HG02610 (cell line): ENCODE measurements around the gene MAST2.

Experiments used
- ATAC-seq: cut with Tn5 transposase; IDR thresholded peaks from one replicate; pipeline ENCODE4 v1.9.1; 2021; ENCODE audit warnings: mild to moderate bottlenecking, moderate library complexity; ENCODE audit not compliant: unreplicated experiment

MAST2 gene

DNA sequence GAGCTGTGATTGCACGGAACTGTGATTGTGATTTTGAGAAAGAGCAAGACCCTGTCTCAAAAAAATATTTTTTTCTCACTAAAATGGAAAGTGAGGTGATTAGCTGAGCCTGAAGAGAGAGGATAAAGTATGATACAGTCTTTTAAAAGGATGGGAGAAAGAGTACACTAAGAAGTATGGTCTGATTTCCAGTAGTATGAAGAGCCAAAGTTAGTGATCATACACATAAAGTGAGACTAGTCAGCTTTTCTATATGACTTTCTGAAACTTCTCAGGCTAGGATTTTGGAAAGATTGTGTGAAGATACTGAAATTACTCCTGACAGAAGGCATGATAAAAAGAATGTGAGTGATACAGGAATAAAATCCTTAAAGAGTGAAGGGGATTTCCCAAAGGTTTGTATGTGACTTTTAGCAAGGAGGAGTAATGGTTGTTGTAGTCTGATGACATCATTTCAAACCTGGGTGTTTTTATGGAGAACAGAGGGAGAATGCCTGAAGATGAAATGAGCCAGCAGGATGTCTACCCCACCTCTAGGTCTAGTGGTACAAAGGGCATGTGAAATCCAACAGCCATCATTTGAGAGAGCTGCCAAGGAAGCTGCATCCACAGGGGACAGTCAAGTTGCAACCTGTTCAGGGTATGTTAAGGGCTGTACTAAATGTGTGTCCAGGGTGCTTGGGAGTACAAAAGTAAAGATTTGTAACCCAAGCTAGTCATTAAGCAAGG, 171.3 kb downstream of the MAST2 start:
- no peak for ATAC-seq

DNA sequence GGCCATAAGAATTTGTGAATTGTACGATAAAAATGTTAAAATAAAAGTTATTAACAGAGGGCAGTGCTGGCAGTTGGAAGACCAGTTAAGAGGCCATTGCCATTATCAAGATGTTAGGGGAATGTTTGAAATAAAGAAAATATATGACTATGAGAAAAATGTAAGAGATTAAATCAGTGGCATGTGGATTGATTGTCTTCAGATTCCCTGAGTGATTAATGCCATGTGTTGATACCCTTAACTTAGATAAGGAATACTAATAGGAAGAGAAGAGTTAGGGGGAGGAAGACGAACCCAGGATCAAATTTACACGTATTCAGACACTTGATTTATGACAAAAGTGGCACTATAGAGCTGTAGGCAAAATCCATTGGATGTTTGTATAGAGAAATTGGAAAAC, 173.2 kb downstream of the MAST2 start:
- ATAC-seq, result no peak

DNA sequence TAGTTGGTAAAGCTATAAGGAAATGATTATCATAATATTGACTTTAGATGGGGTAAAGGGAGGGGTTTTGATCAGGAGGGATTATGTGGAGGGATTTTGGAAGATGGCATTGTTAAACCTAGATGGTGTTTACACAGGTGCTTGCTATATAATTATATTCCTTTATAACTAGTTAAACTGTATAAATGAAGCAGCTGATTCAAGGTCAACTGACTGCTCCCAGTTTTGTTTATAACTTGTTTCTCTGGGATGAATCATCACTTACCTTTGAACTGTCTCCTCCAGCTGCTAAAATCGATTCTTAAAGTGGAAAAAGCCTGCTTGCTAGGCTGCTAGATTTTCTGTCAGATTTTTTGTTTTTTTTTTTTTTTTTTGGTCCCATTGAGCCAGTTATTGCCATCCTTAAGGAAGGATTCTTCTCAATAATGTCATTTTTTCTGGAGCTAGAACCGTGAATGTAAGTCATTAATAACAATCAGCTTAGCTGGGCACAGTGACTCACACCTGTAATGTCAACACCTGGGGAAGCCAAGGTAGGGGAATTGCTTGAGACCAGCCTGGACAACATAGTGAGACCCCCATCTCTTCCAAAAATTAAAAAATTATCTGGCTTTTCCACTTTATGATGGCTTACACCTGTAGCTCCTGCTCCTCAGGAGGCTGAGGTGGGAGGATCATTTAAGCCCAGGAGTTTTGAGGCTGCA, 175.8 kb downstream of the MAST2 start:
- no peak for ATAC-seq

DNA sequence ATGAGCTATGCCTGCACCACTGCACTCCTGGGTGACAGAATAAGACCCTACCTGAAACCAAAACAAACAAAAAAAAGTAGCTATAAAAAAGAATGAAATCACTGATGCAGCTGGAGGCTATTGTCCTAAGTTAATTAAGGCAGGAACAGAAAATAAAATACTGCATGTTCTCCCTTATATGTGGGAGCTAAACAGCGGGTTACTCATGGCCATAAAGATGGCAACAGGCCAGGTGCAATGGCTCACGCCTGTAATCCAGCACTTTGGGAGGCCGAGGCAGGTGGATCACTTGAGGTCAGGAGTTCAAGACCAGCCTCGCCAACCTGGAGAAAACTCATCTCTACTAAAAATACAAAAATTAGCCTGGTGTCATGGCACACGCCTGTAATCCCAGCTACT, 176.4 kb downstream of the MAST2 start:
- ATAC-seq, result no peak

DNA sequence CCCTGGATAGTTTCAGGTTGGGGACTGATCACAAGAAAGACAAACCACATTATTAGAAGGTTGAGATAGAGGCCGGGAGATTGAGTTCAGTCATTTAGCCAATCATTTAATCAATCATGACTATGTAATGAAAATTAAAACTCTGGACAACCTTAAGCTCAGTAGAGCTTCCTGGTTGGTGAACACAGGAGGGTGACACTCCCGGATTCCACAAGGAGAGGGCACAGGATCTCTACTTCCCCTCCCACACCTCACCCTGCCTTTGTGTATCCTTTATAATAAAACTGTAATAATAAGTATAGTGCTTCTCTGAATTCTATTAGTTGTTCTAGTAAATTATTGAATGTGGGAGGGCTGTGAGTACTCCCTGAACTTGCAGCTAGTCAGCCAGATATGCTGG, 178.9 kb downstream of the MAST2 start:
- no peak for ATAC-seq

DNA sequence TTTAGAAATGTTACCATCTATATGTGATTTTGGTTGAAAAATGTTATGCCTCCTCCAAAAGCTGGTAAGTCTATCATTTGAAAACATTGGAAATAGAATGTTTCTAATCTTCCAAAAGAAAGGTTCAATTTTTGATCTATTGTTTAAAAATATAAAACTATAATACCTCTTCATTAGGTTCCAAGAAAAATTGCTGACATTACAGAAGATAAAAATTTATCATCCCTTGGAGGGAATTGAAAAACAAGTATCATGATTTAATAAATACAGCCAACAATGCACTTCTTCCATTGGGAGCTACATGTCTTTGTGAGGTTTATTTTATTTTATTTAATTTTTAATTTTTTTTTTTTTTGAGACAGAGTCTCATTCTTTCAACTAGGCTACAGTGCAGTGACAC, 180.6 kb downstream of the MAST2 start:
- no peak for ATAC-seq

DNA sequence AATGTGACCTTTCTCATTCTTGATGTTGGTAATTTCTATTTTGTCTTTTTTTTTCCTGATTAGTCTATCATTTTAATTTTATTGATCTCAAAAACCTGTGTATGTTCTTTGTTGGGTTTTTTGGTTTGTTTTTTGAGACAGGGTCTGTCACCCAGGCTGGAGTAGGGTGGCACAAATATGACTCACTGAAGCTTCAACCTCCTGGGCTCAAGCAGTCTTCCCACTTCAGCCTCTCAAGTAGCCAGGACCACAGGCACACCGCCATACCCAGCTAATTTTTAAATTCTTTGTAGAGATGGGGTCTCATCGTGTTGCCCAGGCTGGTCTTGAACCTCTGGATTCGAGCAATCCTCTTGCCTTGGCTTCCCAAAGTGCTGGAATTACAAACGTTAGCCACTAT, 183.8 kb downstream of the MAST2 start:
- ATAC-seq, result no peak

DNA sequence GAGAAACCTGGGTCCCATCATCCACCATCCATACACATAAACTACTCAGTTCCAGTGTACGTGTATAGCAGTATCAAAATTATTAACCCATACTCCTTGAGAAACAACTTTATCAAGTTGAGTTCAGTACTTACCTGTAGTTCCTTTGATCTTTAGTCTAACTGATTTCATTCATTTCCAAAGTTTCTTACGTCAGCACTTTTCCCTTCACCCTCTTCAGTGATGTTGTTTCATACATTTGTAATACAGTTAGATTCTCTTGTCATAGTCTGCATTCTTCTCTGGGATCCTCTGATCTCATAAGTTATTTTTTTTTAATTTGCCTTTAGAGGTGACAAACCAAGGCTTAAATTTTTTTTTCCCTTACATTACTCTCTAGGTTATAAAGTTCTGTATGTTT, 185.8 kb downstream of the MAST2 start:
- ATAC-seq, result no peak

DNA sequence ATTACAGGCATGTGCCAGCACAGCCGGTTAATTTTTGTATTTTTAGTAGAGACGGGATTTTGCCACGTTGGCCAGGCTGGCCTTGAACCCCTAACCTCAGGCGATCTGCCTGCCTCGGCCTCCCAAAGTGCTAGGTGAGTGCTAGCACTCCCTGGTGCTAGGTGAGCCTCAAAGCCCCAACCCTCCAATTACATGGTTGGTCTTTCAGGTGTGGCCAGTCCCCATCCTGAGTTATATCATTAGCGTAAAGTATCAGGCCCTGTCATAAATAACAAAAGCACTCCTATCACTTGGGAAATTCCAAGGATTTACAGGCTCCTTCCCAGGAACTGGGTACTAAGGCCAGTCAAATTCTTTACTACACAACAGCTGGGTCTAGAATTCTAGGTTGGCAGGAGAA, 191.0 kb downstream of the MAST2 start:
- ATAC-seq, result no peak

DNA sequence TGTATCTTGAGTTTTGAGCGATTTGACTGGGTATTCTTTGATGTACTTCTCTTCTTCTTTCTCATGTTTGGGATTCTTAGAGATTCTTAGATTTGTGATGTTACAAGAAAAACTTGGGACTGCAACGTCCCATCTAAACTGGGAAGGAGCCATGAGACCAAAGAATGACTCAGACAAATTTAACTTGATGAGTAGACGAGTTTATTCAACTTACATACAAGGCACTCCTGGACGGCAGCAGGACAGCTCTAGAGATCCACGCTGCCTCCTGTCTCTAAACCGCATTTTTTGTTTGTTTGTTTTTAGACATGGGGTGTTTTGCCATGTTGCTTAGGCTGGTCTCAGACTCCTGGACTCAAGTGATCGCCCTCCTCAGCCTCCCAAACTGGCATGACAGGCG, 191.9 kb downstream of the MAST2 start:
- ATAC-seq, result no peak

DNA sequence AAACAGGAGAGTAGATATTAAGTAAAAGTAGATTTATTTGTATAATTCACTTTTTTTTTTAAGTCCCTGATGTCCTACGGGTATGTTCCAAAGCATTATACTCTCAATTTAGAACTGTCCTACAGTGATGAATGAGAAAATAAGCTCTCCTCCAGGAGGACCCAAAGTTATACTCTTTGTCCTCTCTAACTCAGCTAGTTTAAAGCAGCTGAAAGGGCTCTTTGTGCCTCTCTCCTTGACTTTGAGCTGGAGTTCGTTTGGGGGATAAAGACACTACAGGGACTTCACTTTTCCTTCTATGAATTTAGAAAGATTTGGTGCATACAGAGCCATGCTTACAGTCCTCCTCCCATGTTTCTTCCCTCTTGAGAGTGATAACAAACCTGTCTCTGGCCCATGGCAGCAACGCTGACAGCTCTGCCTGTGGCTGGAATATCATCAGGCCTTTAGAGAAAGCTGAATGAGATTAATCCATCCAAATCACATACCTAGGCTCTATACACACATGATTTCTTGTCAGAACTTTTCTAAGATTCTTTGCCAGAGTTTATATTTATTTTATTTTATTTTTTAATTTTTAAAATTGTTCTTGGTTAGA, 194.7 kb downstream of the MAST2 start:
- no peak for ATAC-seq

DNA sequence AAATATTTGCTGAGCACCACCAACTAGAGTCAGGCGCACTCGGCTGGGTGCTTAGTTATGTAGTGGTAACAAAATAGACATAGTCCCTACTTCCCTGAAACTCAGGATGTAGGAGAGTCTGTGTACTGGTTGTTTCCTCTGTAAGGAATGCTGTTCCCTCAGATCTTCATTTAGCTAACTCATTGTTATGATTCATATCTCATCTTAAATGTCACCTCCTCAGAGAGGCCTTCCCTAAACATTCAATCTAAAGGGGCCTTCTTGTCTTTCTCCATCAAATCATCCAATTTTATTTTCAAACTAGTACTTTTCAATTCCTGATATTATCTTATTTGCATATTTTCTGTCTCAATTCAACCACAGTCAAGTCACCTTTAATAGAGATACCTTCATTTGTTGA, 196.1 kb downstream of the MAST2 start:
- no peak for ATAC-seq

DNA sequence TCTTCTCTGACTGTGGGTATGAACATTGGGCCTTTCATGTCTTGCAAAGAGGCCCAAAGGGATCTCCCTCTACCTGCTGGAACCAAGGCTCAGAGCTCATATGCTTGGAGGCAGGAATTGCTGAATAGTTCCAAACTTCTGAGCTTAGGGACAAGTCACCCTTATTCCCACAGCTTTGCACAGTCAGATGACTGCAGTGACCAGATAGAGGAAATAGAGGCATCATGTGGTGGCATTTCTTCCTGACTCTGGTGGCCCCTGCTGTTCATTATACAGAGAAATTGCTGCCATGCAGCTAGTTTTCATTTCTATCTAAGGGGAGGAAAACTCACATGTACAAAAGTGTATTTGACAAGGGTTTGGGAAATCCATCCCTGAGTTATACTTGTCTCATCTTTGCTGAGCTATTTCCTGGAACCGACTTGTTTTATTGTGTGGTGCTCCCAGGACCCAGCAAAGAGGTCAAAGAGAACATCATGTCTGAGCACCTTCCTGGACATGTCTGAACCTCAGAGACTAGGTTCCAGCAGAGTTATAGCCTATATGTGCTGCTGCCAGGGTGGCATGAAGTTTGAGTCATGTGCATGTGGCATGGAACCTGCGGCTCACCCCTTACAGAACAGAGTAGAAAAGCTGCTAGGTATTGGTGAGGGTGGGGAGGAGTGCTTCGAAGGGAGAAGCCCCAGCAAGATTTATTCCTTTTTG, 197.8 kb downstream of the MAST2 start:
- ATAC-seq, result no peak

DNA sequence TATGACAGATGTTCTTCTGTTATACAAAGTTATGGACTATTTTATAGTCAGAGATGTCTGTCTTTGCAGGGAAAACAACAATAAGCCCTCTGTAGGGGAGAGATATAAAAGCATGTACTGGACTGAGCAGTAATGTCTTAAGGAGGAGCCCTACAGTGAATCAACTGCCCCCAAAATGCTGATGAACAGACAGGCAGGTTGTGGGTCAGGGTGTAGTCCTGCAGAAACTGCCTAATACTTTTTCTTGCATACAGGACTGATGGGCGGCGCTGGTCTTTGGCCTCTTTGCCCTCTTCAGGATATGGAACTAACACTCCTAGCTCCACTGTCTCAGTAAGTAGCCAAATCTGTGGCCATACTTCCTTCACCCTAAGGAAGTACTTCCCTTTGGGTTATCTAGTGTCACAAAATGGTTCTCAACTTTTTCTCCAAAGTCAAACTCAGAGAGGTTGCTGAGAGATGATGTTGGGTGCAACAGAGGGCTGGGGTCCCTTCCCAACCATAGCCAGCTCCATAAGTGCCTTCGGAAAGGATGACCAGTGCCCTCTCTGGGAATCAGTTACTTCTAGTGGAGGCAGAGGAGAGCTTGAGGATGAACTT, 199.2 kb downstream of the MAST2 start:
- no peak for ATAC-seq

DNA sequence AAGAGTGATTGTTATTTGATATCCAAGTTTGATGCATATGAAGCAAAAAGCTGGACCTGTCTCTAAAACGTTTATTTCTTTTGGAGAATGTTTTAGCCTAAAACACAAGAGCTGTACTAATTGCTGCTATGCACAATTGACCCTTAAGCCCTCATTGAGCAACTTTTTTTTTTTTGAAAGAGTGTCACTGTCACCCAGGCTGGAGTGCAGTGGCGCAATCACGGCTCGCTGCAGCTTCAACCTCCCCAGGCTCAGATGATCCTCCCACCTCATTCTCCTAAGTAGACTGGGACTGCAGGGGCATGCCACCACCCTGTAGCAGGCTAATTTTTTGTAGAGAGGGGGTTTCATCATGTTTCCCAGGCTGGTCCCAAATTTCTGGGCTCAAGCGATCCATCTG, 199.9 kb downstream of the MAST2 start:
- no peak for ATAC-seq

DNA sequence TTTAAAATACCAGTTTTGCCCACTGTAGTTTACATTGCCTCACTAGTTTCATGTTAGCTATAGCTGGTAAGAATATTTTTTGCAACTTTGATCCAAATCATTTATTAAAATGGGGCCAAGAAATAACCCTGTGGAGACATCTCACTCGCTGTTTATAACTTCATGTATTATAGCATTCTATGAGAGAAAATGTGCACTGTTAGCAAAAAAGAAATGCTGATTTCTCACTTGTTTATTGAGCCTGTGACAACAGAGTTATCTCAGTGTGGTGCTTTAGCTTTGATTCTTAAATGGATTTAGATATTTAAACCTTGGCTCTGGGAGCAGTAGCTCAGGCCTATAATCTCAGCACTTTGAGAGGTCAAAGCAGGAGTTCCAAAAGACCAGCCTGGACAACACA, 201.1 kb downstream of the MAST2 start:
- no peak for ATAC-seq

DNA sequence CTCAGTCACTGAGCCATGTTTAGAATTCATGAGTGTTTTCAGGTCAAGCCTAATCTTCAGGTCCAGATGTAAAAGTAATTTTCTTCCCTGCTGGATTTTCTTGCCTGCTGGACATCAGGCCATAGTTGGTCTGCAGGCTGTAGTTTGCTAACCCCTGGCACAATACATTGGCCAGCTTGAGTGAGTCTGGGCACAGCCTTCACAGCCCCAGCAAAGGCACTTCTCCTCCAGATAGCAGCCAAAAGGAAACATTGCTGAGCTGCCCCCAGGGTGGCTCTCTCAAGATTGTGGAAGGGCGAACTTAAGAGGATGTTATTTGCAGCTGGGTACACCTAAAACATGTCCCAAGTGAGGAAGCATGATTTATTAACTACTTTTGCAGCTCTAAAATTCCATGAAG, 202.2 kb downstream of the MAST2 start:
- no peak for ATAC-seq

DNA sequence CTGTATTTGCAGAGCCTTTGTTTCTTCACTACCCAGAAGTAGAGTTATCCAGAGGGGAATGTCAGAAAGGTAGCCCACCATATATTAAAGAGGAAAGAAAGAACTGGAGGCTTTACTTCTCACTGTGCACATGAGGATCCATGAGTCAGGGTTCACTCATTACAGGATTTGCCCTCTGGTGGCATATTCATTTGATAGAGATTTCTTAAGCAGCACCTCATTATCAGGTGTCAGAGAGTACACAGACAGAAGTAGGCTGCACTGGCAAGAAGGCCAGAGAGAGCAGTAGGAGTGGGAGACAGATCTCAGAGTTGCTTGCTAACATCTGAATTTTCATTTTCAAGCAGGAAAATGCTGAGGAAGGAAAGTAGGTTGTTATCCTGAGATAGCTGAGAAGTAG, 205.2 kb downstream of the MAST2 start:
- ATAC-seq, result no peak

DNA sequence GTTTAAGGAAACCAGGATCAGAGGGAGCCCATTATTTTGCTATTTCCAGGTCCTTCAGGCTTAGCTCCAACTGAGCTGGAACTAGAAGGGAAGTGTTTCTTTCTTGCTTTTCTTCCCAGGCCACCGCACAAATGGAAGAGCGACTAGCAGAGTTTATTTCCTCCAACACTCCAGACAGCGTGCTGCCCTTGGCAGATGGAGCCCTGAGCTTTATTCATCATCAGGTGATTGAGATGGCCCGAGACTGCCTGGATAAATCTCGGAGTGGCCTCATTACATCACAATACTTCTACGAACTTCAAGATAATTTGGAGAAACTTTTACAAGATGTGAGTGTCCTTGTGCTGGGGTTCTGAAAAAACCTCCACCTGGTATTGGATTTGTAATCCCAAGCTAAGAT, 207.2 kb downstream of the MAST2 start:
- ATAC-seq, result no peak

DNA sequence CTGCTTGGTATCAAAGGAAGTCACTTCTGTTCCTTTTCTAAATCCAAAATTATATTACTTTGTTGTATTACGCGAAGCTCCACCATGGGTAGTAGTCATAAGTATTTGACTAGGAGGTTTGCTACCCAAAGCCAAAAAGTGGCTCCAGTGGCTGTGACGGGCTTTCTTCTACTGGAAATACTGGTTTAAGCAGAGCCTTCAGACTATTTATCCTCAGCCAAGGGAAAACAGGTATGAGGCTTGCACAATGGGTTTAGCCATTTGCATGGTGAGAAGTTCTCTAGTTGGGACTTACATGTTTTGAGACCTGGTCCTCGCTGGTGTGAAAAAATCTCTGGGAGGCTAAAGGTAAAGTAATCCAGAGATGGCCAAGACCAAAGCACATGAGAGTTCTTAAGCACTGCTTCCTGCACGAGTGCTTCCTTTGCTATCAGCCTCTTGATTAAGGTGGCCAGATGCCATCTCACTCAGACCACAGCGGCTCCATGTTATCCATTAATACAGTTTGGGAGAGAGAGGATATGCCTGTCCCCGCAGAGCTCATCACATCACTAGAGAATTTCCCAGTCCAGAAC, 207.8 kb downstream of the MAST2 start:
- no peak for ATAC-seq

DNA sequence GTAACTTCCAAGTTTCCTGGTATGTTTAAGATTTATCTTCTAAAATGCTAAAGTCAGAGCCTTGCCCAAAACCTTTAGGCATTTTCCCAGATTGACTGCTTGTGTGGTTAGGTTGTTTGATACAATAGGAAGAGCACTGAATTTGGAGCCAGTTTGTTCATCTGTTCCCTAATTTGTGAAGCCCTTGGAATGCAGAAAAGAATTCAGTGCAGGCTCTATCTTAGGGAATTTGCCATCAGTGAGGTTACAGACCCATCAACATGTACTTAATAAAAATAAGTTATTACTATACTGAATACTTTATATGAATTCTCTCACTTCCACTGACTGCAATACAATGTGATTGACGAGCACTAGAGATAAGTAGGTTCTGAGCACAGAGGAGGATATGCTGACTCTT, 208.8 kb downstream of the MAST2 start:
- ATAC-seq, result no peak
